Measurements from ENCODE around the gene PDZD2.

- no peak for TF ChIP-seq CTCF (conservative IDR thresholded peaks at IDR 0.05; ENCODE audit: low read depth, low read length)
- TF ChIP-seq EZH2 (IDR thresholded peaks at IDR 0.05; ENCODE audit: borderline replicate concordance, low read depth, low read length, poor library complexity, severe bottlenecking), result no peak
Measured at GRCh38 chr5:31770132-31770720, 131.3 kb downstream of the PDZD2 start.
